ENCODE measurements around the gene TAF1. TPM values are rescaled to one million over a fixed set of nuclear protein-coding genes. Genes with fewer than 3 reads are reported as not detected.

TAF1 gene
- total and polyA plus RNA-seq, 2 of the 8 experiments (the other 6 are each of a cell fraction or from before 2014, with no cell fraction given), result 6.3 to 30.2 TPM

DNA sequence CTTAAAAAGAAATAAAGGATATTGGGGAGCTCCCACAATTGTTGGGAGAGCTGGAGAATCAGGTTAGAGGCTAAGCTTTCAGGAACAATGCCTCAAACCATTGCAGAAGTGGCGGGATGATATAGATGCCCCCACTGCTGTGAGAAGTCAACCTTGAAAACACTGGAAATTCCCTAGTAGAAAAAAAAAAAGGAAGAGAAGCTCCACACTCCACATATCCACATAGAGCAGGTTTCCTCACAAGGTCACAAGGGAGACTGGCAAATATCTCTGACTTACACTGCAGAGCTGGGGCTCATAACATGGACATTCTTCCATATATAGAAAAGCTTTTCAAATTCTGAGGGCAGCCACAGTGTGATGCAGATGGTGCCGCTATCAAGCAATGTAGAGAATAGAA lies 144.0 kb downstream of the TAF1 start:
- no peak overlapping the region for H2BK5ac ChIP-seq (ENCODE audit: low read depth, low read length)
- H3K27ac ChIP-seq (ENCODE audit: low read depth, low read length), result no peak overlapping the region
- WGBS, 2 experiments (ENCODE audit: extremely low coverage in 1 of 2, insufficient coverage in 1 of 2, insufficient read length in 1 of 2, insufficient replicate concordance in 2 of 2, low coverage in 1 of 2, low lambda C conversion rate in 2 of 2, missing lambda C conversion rate in 1 of 2), result 87% methylated on average over 2 of the region's 2 CpGs; no CpG with 5 or more reads in 1 of the 2 experiments
- no peak overlapping the region for H2AK5ac ChIP-seq (ENCODE audit: low read depth, low read length)
- H3K18ac ChIP-seq (ENCODE audit: extremely low read depth, low read length), result no peak overlapping the region
- no peak overlapping the region for H3K4me2 ChIP-seq (ENCODE audit: insufficient read depth in 1 of 2, low read depth in 2 of 2, low read length in 2 of 2)
- no peak overlapping the region for H4K5ac ChIP-seq (ENCODE audit: insufficient read length, low read depth, low read length)
- no peak overlapping the region for H2AFZ ChIP-seq (ENCODE audit: low read length)
- no peaks in the 10 kb centered on the region for H3K23me2 ChIP-seq (ENCODE audit: low read depth, low read length)
- no peaks in the 10 kb centered on the region for H3K9me3 ChIP-seq (ENCODE audit: insufficient read depth in 2 of 2, low read depth in 1 of 2, low read length in 1 of 2)
- no peak overlapping the region for H3K56ac ChIP-seq (replicated peaks; ENCODE audit: insufficient read length, low read depth, low read length)
- no peak overlapping the region for H2BK15ac ChIP-seq (ENCODE audit: low read length)
- H2BK12ac ChIP-seq (ENCODE audit: low read depth, low read length), result no peak overlapping the region
- no peaks in the 10 kb centered on the region for H3K79me2 ChIP-seq (ENCODE audit: control insufficient read depth in 1 of 2, insufficient read depth in 2 of 2, low read length in 2 of 2)
- no peak overlapping the region for H4K8ac ChIP-seq (ENCODE audit: extremely low read depth, insufficient read depth, low read length)
- H4K20me1 ChIP-seq (replicated peaks in 1 of 2; ENCODE audit: control insufficient read depth in 1 of 2, insufficient read depth in 2 of 2, low read length in 2 of 2), result no peaks in the 10 kb centered on the region
- H4K91ac ChIP-seq (replicated peaks; ENCODE audit: insufficient read length, low read length), result no peak overlapping the region
- H3K36me3 ChIP-seq (ENCODE audit: control insufficient read depth in 2 of 4, insufficient read depth in 4 of 4, low read length in 3 of 4), result no peaks in the 10 kb centered on the region
- POLR2A ChIA-PET (ENCODE audit: partially characterized antibody), result no interaction called here
- DNase-seq (ENCODE audit: low read depth in 1 of 2, low spot score in 2 of 2), result no peak
- no peak overlapping the region for H3K23ac ChIP-seq (ENCODE audit: insufficient read length)
- no peak overlapping the region for H3K14ac ChIP-seq (ENCODE audit: insufficient read length)
- no peak overlapping the region for H2BK20ac ChIP-seq (ENCODE audit: low read length)
- no peak overlapping the region for H2BK120ac ChIP-seq (replicated peaks; ENCODE audit: low read depth, low read length)
- CTCF ChIA-PET (ENCODE audit: partially characterized antibody), result no interaction called here
- no peak overlapping the region for H3K9ac ChIP-seq (replicated peaks in 1 of 4; ENCODE audit: extremely low read depth in 1 of 4, low read depth in 3 of 4, low read length in 3 of 4)
- no peaks in the 10 kb centered on the region for H3K4me1 ChIP-seq (replicated peaks in 1 of 4; ENCODE audit: control insufficient read depth in 3 of 4, insufficient read depth in 4 of 4, low read length in 3 of 4)
- H3K79me1 ChIP-seq (ENCODE audit: low read depth, low read length), result no peaks in the 10 kb centered on the region
- H3K4me3 ChIP-seq (ENCODE audit: extremely low read depth in 1 of 4, insufficient read depth in 2 of 4, low read depth in 3 of 4, low read length in 4 of 4), result no peak overlapping the region
- FAIRE-seq, result no peak
- H3K4ac ChIP-seq (replicated peaks; ENCODE audit: insufficient read length, low read depth, low read length), result no peak overlapping the region
- H3K27me3 ChIP-seq (replicated peaks in 1 of 4; ENCODE audit: control insufficient read depth in 3 of 4, extremely low read depth in 1 of 4, insufficient read depth in 3 of 4, low read length in 3 of 4), result no peaks in the 10 kb centered on the region
- TF ChIP-seq SIX5 (IDR thresholded peaks at IDR 0.05; ENCODE audit: low read depth, low read length), result no peak
- TF ChIP-seq, protein P1, sequence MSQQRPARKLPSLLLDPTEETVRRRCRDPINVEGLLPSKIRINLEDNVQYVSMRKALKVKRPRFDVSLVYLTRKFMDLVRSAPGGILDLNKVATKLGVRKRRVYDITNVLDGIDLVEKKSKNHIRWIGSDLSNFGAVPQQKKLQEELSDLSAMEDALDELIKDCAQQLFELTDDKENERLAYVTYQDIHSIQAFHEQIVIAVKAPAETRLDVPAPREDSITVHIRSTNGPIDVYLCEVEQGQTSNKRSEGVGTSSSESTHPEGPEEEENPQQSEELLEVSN (IDR thresholded peaks at IDR 0.05), result no peak
- no peak for TF ChIP-seq POLR2A (IDR thresholded peaks at IDR 0.05; ENCODE audit: control extremely low read depth in 1 of 2, low read depth in 2 of 2, low read length in 2 of 2)
- TF ChIP-seq SUZ12 (IDR thresholded peaks at IDR 0.05; ENCODE audit: low read length), result no peak
- no peak for TF ChIP-seq NANOG (IDR thresholded peaks at IDR 0.05; ENCODE audit: insufficient read depth, low read depth, low read length, poor library complexity, severe bottlenecking)
- no peak for TF ChIP-seq SAP30 (IDR thresholded peaks at IDR 0.05; ENCODE audit: insufficient read depth, insufficient replicate concordance, low read length)
- TF ChIP-seq TCF12 (IDR thresholded peaks at IDR 0.05; ENCODE audit: low read depth, low read length), result no peak
- no peak for TF ChIP-seq RAD21 (IDR thresholded peaks at IDR 0.05 in 1 of 2, conservative IDR thresholded peaks at IDR 0.05 in 1 of 2; ENCODE audit: low read depth in 2 of 2, low read length in 2 of 2)
- TF ChIP-seq RFX5 (IDR thresholded peaks at IDR 0.05; ENCODE audit: borderline replicate concordance, low read depth, low read length), result no peak
- TF ChIP-seq CHD2 (IDR thresholded peaks at IDR 0.05; ENCODE audit: low read length), result no peak
- no peak for TF ChIP-seq KDM1A (IDR thresholded peaks at IDR 0.05; ENCODE audit: borderline replicate concordance, low read length)
- TF ChIP-seq TAF1 (IDR thresholded peaks at IDR 0.05; ENCODE audit: low read depth, low read length), result no peak

Measured in H1 (cell line).